Measurements from ENCODE around the gene RSRC1. TPM values are rescaled to one million over a fixed set of nuclear protein-coding genes. Genes with fewer than 3 reads are reported as not detected.
"Not testable (repeated sequence)": the region's sequence is repeated elsewhere in the genome, so short reads cannot be mapped to it uniquely, and the experiment has no call there.

Gene RSRC1
- total RNA-seq, 1 donor from 2014 or later: 36.9 TPM

DNA sequence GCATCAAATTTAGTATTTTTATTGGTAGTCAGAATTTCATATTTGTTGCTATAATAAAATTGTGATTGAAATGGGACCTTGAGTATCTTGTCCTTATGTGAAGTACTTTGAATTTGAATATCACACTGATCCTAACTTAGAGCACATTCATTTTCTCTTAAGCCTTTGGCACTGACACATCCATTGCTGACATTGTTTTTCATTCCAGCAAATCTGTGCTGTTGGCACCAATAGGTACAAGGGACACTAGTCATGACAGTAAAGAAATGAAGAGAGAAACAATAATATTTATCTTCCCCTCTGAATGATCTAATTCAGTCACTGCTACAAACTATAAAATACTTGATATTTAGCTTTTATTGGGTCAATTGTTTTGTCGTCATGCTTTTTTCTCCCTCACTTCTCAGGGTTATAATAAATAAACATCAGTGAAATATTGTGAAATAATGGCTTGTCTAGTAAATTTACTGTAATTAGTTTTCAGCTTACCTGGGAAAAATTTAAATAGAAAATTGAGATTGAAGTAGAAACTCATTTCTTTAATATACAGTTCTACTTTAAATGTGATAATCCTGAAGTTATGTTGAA lies 294.3 kb downstream of the RSRC1 start:
- Mint-ChIP-seq H3K36me3 (ENCODE audit: low read depth) (no peaks in the 10 kb centered on the region), H3K4me3 (no peak overlapping the region), H3K27ac (ENCODE audit: unreplicated experiment) (no peak overlapping the region), H3K9me3 (no peaks in the 10 kb centered on the region), H3K27me3 (ENCODE audit: low read depth) (no peaks in the 10 kb centered on the region), H3K4me1 (no peaks in the 10 kb centered on the region)
- TF ChIP-seq, protein P1, sequence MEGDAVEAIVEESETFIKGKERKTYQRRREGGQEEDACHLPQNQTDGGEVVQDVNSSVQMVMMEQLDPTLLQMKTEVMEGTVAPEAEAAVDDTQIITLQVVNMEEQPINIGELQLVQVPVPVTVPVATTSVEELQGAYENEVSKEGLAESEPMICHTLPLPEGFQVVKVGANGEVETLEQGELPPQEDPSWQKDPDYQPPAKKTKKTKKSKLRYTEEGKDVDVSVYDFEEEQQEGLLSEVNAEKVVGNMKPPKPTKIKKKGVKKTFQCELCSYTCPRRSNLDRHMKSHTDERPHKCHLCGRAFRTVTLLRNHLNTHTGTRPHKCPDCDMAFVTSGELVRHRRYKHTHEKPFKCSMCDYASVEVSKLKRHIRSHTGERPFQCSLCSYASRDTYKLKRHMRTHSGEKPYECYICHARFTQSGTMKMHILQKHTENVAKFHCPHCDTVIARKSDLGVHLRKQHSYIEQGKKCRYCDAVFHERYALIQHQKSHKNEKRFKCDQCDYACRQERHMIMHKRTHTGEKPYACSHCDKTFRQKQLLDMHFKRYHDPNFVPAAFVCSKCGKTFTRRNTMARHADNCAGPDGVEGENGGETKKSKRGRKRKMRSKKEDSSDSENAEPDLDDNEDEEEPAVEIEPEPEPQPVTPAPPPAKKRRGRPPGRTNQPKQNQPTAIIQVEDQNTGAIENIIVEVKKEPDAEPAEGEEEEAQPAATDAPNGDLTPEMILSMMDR (conservative IDR thresholded peaks at IDR 0.05): no peak
- no peak for DNase-seq (ENCODE audit: low read depth, low spot score)

DNA sequence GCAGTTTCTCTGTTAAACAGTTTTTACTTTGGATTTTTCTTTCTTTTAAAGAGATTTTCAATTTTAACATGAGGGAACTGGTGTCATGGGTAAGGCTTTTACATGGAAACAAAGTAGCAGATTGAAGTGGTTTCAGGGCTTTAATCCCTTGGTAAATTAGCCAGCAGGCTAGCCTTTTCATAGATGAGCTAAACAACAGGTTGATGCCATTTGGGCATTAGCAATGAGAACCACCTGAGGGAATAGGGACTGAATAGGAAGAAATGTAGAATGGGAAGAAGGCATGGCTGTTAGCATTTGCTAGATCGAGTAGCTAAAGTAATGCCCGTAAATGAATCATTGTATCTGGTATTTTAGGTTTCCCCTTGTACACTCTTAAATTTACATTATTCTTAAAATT lies 295.6 kb downstream of the RSRC1 start:
- Mint-ChIP-seq H3K9me3 (no peaks in the 10 kb centered on the region), H3K27me3 (ENCODE audit: low read depth) (no peaks in the 10 kb centered on the region), H3K4me1 (no peaks in the 10 kb centered on the region), H3K27ac (ENCODE audit: unreplicated experiment) (no peak overlapping the region), H3K36me3 (ENCODE audit: low read depth) (no peaks in the 10 kb centered on the region), H3K4me3 (no peak overlapping the region)
- no peak for DNase-seq (ENCODE audit: low read depth, low spot score)
- TF ChIP-seq, protein P1 (conservative IDR thresholded peaks at IDR 0.05): no peak

DNA sequence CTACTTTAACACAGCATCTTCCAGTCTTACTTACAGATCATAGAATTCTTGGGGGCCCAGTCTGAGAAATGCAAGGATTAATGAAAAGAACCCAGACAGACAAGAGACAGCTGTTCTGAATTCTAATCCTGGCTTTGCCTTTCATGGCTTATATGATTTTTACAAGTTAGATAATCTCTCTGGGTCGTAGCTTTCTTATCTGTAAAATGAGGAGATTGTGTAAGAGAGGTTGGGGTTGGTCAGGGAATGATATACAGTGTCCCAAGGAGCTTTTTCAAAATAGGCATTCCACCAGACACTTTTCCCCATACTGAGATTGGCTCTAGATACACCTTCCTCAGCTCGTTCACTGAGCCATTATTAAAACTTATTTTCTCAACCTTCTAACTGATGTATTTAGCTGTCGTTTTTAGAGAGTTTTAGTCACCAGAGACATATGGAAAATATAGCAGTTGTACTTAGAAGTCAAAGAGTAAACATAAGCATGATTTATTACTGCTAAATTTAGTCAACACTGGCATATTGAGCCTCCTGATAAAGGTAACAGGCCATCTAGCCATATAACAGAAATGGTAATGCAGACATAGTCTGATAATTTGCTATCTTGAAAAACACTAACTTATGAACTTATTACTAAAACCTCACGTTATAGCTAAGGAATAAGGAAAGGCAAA lies 298.1 kb downstream of the RSRC1 start:
- no peaks in the 10 kb centered on the region for H3K4me1 Mint-ChIP-seq
- H3K36me3 Mint-ChIP-seq (ENCODE audit: low read depth): peaks cover 1% of the 10 kb centered on the region
- H3K9me3 Mint-ChIP-seq: no peaks in the 10 kb centered on the region
- no peaks in the 10 kb centered on the region for H3K27me3 Mint-ChIP-seq (ENCODE audit: low read depth)
- DNase-seq (ENCODE audit: low read depth, low spot score): no peak
- no peak overlapping the region for H3K4me3 Mint-ChIP-seq
- H3K27ac Mint-ChIP-seq (ENCODE audit: unreplicated experiment): no peak overlapping the region
- TF ChIP-seq, protein P1 (conservative IDR thresholded peaks at IDR 0.05): no peak

DNA sequence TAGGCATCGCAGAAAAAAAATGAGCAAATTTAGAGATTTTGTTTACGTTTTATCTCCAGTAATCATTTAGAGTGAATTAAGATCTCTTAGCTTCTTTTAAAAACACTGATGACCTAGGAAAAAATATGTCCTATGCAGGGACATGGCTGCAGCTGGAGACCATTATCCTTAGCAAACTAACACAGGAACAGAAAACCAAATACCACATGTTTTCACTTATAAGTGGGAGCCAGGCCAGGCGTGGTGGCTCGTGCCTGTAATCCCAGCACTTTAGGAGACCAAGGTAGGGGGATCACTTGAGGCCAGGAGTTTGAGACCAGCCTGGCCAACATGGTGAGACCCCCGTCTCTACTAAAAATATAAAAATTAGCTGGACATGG lies 298.6 kb downstream of the RSRC1 start:
- not testable (repeated sequence) for H3K9me3 Mint-ChIP-seq; DNase-seq (ENCODE audit: low read depth, low spot score); H3K4me1 Mint-ChIP-seq; H3K36me3 Mint-ChIP-seq (ENCODE audit: low read depth); H3K27me3 Mint-ChIP-seq (ENCODE audit: low read depth); H3K27ac Mint-ChIP-seq (ENCODE audit: unreplicated experiment); H3K4me3 Mint-ChIP-seq

DNA sequence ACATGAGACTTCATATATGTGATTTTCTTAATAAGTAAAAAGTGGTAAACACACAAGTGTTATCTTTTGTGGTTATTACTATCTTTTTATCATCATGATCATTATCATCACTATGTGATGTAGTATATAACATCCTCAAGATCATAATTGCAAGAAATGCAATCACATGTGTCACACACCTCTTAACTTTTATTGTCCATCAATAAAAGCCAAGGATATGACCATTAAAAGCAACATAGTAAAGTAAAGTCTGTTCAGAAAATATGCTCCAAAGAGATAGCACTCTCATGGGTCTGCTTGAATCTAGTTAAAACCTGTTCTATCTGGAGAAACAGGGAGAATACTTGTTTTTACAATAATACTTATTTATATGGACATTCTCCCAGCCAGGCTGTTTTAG lies 308.1 kb downstream of the RSRC1 start:
- Mint-ChIP-seq H3K9me3 (peaks cover 3% of the 10 kb centered on the region), H3K27ac (ENCODE audit: unreplicated experiment) (no peak overlapping the region), H3K4me3 (no peak overlapping the region), H3K36me3 (ENCODE audit: low read depth) (peaks cover 2% of the 10 kb centered on the region), H3K4me1 (no peaks in the 10 kb centered on the region), H3K27me3 (ENCODE audit: low read depth) (no peaks in the 10 kb centered on the region)
- TF ChIP-seq, protein P1 (conservative IDR thresholded peaks at IDR 0.05): no peak
- no peak for DNase-seq (ENCODE audit: low read depth, low spot score)

DNA sequence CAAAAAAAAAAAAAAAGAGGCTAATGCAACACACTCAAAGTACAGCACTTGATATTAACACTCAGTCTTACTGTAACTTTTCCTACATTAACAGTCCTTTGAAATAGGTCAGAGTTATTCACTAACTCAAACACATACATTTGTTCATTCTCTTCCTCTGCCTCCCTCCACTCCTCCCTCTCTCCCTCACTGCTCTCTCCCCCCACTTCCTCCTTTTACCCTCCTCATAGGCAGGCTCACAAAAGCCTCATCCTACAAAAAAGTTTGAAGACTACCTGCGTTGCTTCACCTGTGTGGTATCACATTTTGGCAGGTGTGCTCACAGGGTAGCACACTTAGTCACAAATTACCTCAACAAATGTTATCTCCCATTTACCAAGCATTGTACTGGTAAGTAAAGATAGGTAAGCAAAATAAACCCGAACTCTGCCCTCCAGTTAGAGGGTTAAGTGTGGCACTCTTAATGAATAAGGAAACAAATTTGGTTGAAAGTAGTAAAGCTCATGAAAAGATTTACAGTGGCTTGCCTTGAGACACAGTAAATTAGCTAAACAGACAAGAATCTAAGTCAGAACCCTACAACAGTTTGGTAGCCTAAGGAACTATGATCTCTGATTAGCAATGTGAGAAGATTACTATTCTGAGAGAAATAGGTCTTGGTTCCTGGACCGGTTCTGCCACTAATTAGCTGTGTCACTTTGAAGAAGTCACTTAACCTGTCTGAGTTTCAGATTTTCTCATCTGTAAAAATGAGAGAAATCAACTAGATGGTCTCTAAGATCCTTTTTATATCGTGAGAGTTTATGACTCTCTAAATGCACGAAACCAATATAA lies 310.1 kb downstream of the RSRC1 start:
- DNase-seq (ENCODE audit: low read depth, low spot score): no peak
- no peaks in the 10 kb centered on the region for H3K4me1 Mint-ChIP-seq
- H3K36me3 Mint-ChIP-seq (ENCODE audit: low read depth): no peaks in the 10 kb centered on the region
- H3K27ac Mint-ChIP-seq (ENCODE audit: unreplicated experiment): peak overlapping the region; percentile 64
- no peaks in the 10 kb centered on the region for H3K27me3 Mint-ChIP-seq (ENCODE audit: low read depth)
- H3K4me3 Mint-ChIP-seq: no peak overlapping the region
- TF ChIP-seq, protein P1 (conservative IDR thresholded peaks at IDR 0.05): no peak
- no peaks in the 10 kb centered on the region for H3K9me3 Mint-ChIP-seq

All from neural crest cell (in vitro differentiated cells).